Mesenchymal stem cell (in vitro differentiated cells and primary cell): ENCODE data around the gene ITPA.

Source experiments
- DNase-seq: peaks from one replicate; pipeline ENCODE4 v3.0.0-alpha.2; 2013
- H2AFZ ChIP-seq: one replicate; pipeline ENCODE4 v1.6.1; 2013; ENCODE audit warnings: low read depth, mild to moderate bottlenecking, control low read depth, inconsistent platforms, low read length, moderate library complexity
- H2AK5ac ChIP-seq: 2 replicates; pipeline ENCODE4 v1.6.1; 2013; ENCODE audit warnings: low read length, moderate library complexity, mild to moderate bottlenecking, inconsistent platforms; ENCODE audit not compliant: severe bottlenecking
- H2BK120ac ChIP-seq: one replicate; pipeline ENCODE4 v1.6.1; 2013; ENCODE audit warnings: low read depth, mild to moderate bottlenecking, inconsistent platforms, low read length, moderate library complexity
- H2BK12ac ChIP-seq, 2 experiments: one replicate each; pipeline ENCODE4 v1.6.1; 2013; ENCODE audit warnings: inconsistent platforms in 2 of 2, low read length in 2 of 2, mild to moderate bottlenecking in 2 of 2, moderate library complexity in 2 of 2, control low read depth in 1 of 2
- H2BK15ac ChIP-seq: one replicate; pipeline ENCODE4 v1.6.1; 2013; ENCODE audit warnings: mild to moderate bottlenecking, low read depth, inconsistent platforms; ENCODE audit not compliant: poor library complexity, severe bottlenecking
- H2BK5ac ChIP-seq: 2 replicates; pipeline ENCODE4 v1.6.1; 2013; ENCODE audit warnings: low read depth, mild to moderate bottlenecking, low read length, control low read depth, inconsistent platforms; ENCODE audit not compliant: poor library complexity, severe bottlenecking
- H3K14ac ChIP-seq, 2 experiments: one replicate each; pipeline ENCODE4 v1.6.1; 2013; ENCODE audit warnings: inconsistent platforms in 2 of 2, low read length in 2 of 2, control low read depth in 1 of 2, mild to moderate bottlenecking in 1 of 2, moderate library complexity in 1 of 2
- H3K18ac ChIP-seq, 2 experiments: one replicate each; pipeline ENCODE4 v1.6.1; 2013; ENCODE audit warnings: inconsistent platforms in 2 of 2, low read length in 2 of 2, control low read depth in 1 of 2, low read depth in 1 of 2, mild to moderate bottlenecking in 1 of 2
- H3K23ac ChIP-seq, 2 experiments: one replicate each; pipeline ENCODE4 v1.6.1; 2013; ENCODE audit warnings: inconsistent platforms in 2 of 2, low read length in 2 of 2, mild to moderate bottlenecking in 2 of 2, moderate library complexity in 2 of 2, control low read depth in 1 of 2
- H3K27ac ChIP-seq: 2 replicates; pipeline ENCODE4 v1.5.1; 2013; ENCODE audit warnings: mild to moderate bottlenecking, moderate library complexity, low read length, control low read depth, inconsistent platforms; ENCODE audit not compliant: poor library complexity, severe bottlenecking
- H3K27me3 ChIP-seq, 2 experiments: 2 replicates each; pipeline versions ENCODE4 v1.6.1 to v1.7.0; 2013; ENCODE audit warnings: low read length in 2 of 2, mild to moderate bottlenecking in 2 of 2, moderate library complexity in 2 of 2, control low read depth in 1 of 2, inconsistent platforms in 1 of 2; ENCODE audit not compliant: control insufficient read depth in 1 of 2, insufficient read depth in 1 of 2
- H3K36me3 ChIP-seq, 2 experiments: 2 replicates each; pipeline versions ENCODE4 v1.6.1 to v1.7.0; 2013; ENCODE audit warnings: low read length in 2 of 2, control low read depth in 1 of 2, inconsistent platforms in 1 of 2, low read depth in 1 of 2, mild to moderate bottlenecking in 1 of 2; ENCODE audit not compliant: insufficient read depth in 2 of 2, control insufficient read depth in 1 of 2
- H3K4ac ChIP-seq, 2 experiments: one replicate each; pipeline ENCODE4 v1.6.1; 2013; ENCODE audit warnings: inconsistent platforms in 2 of 2, low read length in 2 of 2, mild to moderate bottlenecking in 2 of 2, moderate library complexity in 2 of 2, control low read depth in 1 of 2, low read depth in 1 of 2
- H3K4me1 ChIP-seq: 2 replicates; pipeline ENCODE4 v1.6.1; 2013; ENCODE audit warnings: low read depth, low read length, control low read depth; ENCODE audit not compliant: control insufficient read depth, insufficient read depth
- H3K4me2 ChIP-seq: 2 replicates; pipeline ENCODE4 v1.6.1; 2013; ENCODE audit warnings: low read length, mild to moderate bottlenecking, inconsistent platforms; ENCODE audit not compliant: poor library complexity, severe bottlenecking
- H3K4me3 ChIP-seq, 2 experiments: 2 replicates each; pipeline versions ENCODE4 v1.5.1 to v1.7.0; 2013; ENCODE audit warnings: low read length in 2 of 2, mild to moderate bottlenecking in 2 of 2, control low read depth in 1 of 2, low read depth in 1 of 2; ENCODE audit not compliant: insufficient read depth in 1 of 2
- H3K79me1 ChIP-seq: replicated peaks from 2 replicates; pipeline ENCODE4 v1.6.1; 2013; ENCODE audit warnings: mild to moderate bottlenecking, control low read depth, low read length, inconsistent platforms; ENCODE audit not compliant: poor library complexity, severe bottlenecking
- H3K9ac ChIP-seq: 2 replicates; pipeline ENCODE4 v1.7.0; 2013; ENCODE audit warnings: mild to moderate bottlenecking, low read length, moderate library complexity
- H3K9me3 ChIP-seq: 2 replicates; pipeline ENCODE4 v1.7.0; 2013; ENCODE audit warnings: mild to moderate bottlenecking, low read length; ENCODE audit not compliant: control insufficient read depth
- H4K8ac ChIP-seq: one replicate; pipeline ENCODE4 v1.6.1; 2013; ENCODE audit warnings: inconsistent platforms, mild to moderate bottlenecking, low read length, moderate library complexity
- H4K91ac ChIP-seq: one replicate; pipeline ENCODE4 v1.6.1; 2013; ENCODE audit warnings: mild to moderate bottlenecking, low read length, inconsistent platforms
- WGBS: methylation state at CpG from one replicate; pipeline ENCODE4 v1.1.7; 2013; ENCODE audit warnings: mixed read lengths; 5-methylcytosine and 5-hydroxymethylcytosine counted together

ITPA gene

GRCh38 chr20:3245156-3245555 is 35.9 kb downstream of the ITPA start:
- H2AFZ ChIP-seq, result no peak overlapping the region
- H2BK5ac ChIP-seq, result no peak overlapping the region
- no peak overlapping the region for H2AK5ac ChIP-seq
- H3K79me1 ChIP-seq, result no peaks in the 10 kb centered on the region
- H2BK12ac ChIP-seq, result no peak overlapping the region
- peaks cover 3 to 5% of the 10 kb centered on the region in 2 experiments for H3K36me3 ChIP-seq
- no peak overlapping the region for H2BK15ac ChIP-seq
- H3K4ac ChIP-seq, result no peak overlapping the region
- H4K8ac ChIP-seq, result no peak overlapping the region
- H3K9me3 ChIP-seq, result no peaks in the 10 kb centered on the region
- H3K23ac ChIP-seq, result no peak overlapping the region
- no peak overlapping the region for H3K4me3 ChIP-seq
- no peak overlapping the region for H2BK120ac ChIP-seq
- DNase-seq, result no peak
- H3K4me2 ChIP-seq, result no peak overlapping the region
- no peak overlapping the region for H3K14ac ChIP-seq
- H4K91ac ChIP-seq, result no peak overlapping the region
- H3K4me1 ChIP-seq, result peaks cover 18% of the 10 kb centered on the region
- no CpG with 5 or more reads among the region's 2 CpGs for WGBS
- no peak overlapping the region for H3K9ac ChIP-seq
- H3K27ac ChIP-seq, result no peak overlapping the region
- peaks cover 30 to 61% of the 10 kb centered on the region in 2 experiments for H3K27me3 ChIP-seq
- H3K18ac ChIP-seq, result no peak overlapping the region

- Histone ChIP-seq H3K18ac (no peak overlapping the region), H2BK120ac (no peak overlapping the region), H2AFZ (no peak overlapping the region), H3K27ac (no peak overlapping the region), H3K27me3 (peaks cover 29 to 60% of the 10 kb centered on the region in 2 experiments), H3K4me2 (no peak overlapping the region), H3K9ac (no peak overlapping the region), H2BK5ac (no peak overlapping the region), H3K4me1 (peaks cover 13% of the 10 kb centered on the region), H3K9me3 (no peaks in the 10 kb centered on the region), H2BK12ac (no peak overlapping the region), H4K8ac (no peak overlapping the region), H3K36me3 (peaks cover 4 to 9% of the 10 kb centered on the region in 2 experiments), H3K14ac (no peak overlapping the region), H4K91ac (no peak overlapping the region), H3K4me3 (no peak overlapping the region), H3K23ac (no peak overlapping the region), H3K4ac (no peak overlapping the region), H2AK5ac (no peak overlapping the region), H3K79me1 (no peaks in the 10 kb centered on the region), H2BK15ac (no peak overlapping the region)
- WGBS, result 65% methylated on average over 3 of the region's 4 CpGs
- DNase-seq, result no peak
Observed at GRCh38 chr20:3245711-3246110, 36.4 kb downstream of the ITPA start.

- H3K23ac ChIP-seq, result no peak overlapping the region
- H3K9ac ChIP-seq, result no peak overlapping the region
- H2BK120ac ChIP-seq, result no peak overlapping the region
- H2BK15ac ChIP-seq, result no peak overlapping the region
- H3K4me1 ChIP-seq, result peaks cover 13% of the 10 kb centered on the region
- no peak overlapping the region for H3K4me3 ChIP-seq
- no peak overlapping the region for H2BK12ac ChIP-seq
- no peak overlapping the region for H2BK5ac ChIP-seq
- H3K9me3 ChIP-seq, result no peaks in the 10 kb centered on the region
- H4K91ac ChIP-seq, result no peak overlapping the region
- H3K18ac ChIP-seq, result no peak overlapping the region
- H2AK5ac ChIP-seq, result no peak overlapping the region
- H3K79me1 ChIP-seq, result no peaks in the 10 kb centered on the region
- H3K27ac ChIP-seq, result no peak overlapping the region
- H3K14ac ChIP-seq, result no peak overlapping the region
- DNase-seq, result no peak
- no peak overlapping the region for H2AFZ ChIP-seq
- H3K36me3 ChIP-seq, result peaks cover 14 to 19% of the 10 kb centered on the region in 2 experiments
- H4K8ac ChIP-seq, result no peak overlapping the region
- no peak overlapping the region for H3K4me2 ChIP-seq
- WGBS, result 100% methylated on average over 1 of the region's 1 CpG
- peaks cover 29 to 56% of the 10 kb centered on the region in 2 experiments for H3K27me3 ChIP-seq
- no peak overlapping the region for H3K4ac ChIP-seq
Observed at GRCh38 chr20:3246682-3247081, 37.4 kb downstream of the ITPA start.

- no peaks in the 10 kb centered on the region for H3K79me1 ChIP-seq
- no peak overlapping the region for H3K27ac ChIP-seq
- H3K27me3 ChIP-seq, result peaks cover 29 to 49% of the 10 kb centered on the region in 2 experiments
- H2BK12ac ChIP-seq, result no peak overlapping the region
- H3K4ac ChIP-seq, result no peak overlapping the region
- no peak overlapping the region for H3K4me2 ChIP-seq
- no peak overlapping the region for H2AFZ ChIP-seq
- DNase-seq, result no peak
- no peak overlapping the region for H3K4me3 ChIP-seq
- no peaks in the 10 kb centered on the region for H3K9me3 ChIP-seq
- H2BK5ac ChIP-seq, result no peak overlapping the region
- H2BK120ac ChIP-seq, result no peak overlapping the region
- H4K8ac ChIP-seq, result no peak overlapping the region
- peaks cover 13% of the 10 kb centered on the region for H3K4me1 ChIP-seq
- peaks cover 23 to 28% of the 10 kb centered on the region in 2 experiments for H3K36me3 ChIP-seq
- WGBS, result 81% methylated on average over 4 of the region's 4 CpGs
- no peak overlapping the region for H2BK15ac ChIP-seq
- no peak overlapping the region for H4K91ac ChIP-seq
- H3K14ac ChIP-seq, result no peak overlapping the region
- no peak overlapping the region for H3K23ac ChIP-seq
- no peak overlapping the region for H3K9ac ChIP-seq
- no peak overlapping the region for H2AK5ac ChIP-seq
- H3K18ac ChIP-seq, result no peak overlapping the region
Observed at GRCh38 chr20:3247638-3248037, 38.3 kb downstream of the ITPA start.
